HepG2 (cell line): ENCODE measurements around the gene AXIN1. TPM values are rescaled to one million over a fixed set of nuclear protein-coding genes. Genes with fewer than 3 reads are reported as not detected.

ENCODE experiments used
- FIP1L1 ChIP-seq: fragments of 200-400 bp; formaldehyde crosslinking; IDR thresholded peaks from 2 replicates; pipeline ENCODE4 v1.6.1; 2018; ENCODE audit warnings: low read depth, mild to moderate bottlenecking, low read length, moderate library complexity, borderline replicate concordance; ENCODE audit not compliant: insufficient read depth
- FOSL1 ChIP-seq: sonication (generic); formaldehyde crosslinking; IDR thresholded peaks from 2 replicates; pipeline ENCODE4 v1.9.0; 2021; ENCODE audit warnings: missing genetic modification reagents, borderline replicate concordance
- FOXC1 ChIP-seq: sonication (generic); formaldehyde crosslinking; IDR thresholded peaks from 2 replicates; pipeline ENCODE4 v1.8.0; 2022; ENCODE audit warnings: mild to moderate bottlenecking, missing genetic modification reagents, borderline replicate concordance
- HINFP ChIP-seq: sonication (generic); formaldehyde crosslinking; IDR thresholded peaks from 2 replicates; pipeline ENCODE4 v1.4.0; 2020; ENCODE audit warnings: low read depth, mild to moderate bottlenecking, missing genetic modification reagents
- MTF2 ChIP-seq: sonication (generic); formaldehyde crosslinking; IDR thresholded peaks from 2 replicates; pipeline ENCODE4 v1.5.0; 2020; ENCODE audit warnings: missing genetic modification reagents, borderline replicate concordance
- NFE2 ChIP-seq: sonication (generic); formaldehyde crosslinking; IDR thresholded peaks from 2 replicates; pipeline ENCODE4 v1.4.0; 2020; ENCODE audit warnings: missing genetic modification reagents
- PHF21A ChIP-seq: sonication (generic); formaldehyde crosslinking; IDR thresholded peaks from 2 replicates; pipeline ENCODE4 v1.5.0; 2020; ENCODE audit warnings: mild to moderate bottlenecking, missing genetic modification reagents
- POGK ChIP-seq: sonication (generic); formaldehyde crosslinking; conservative IDR thresholded peaks from 2 replicates; pipeline ENCODE4 v1.8.0; 2022; ENCODE audit warnings: mild to moderate bottlenecking, moderate library complexity, missing genetic modification reagents
- SNRNP70 ChIP-seq: fragments of 200-400 bp; formaldehyde crosslinking; IDR thresholded peaks from 2 replicates; pipeline ENCODE4 v1.6.1; 2017; ENCODE audit warnings: mild to moderate bottlenecking, low read depth, low read length, moderate library complexity
- TAF1 ChIP-seq: sonication (generic); formaldehyde crosslinking; IDR thresholded peaks from 2 replicates; pipeline ENCODE4 v1.4.0; 2020; ENCODE audit warnings: missing genetic modification reagents
- TCF12 ChIP-seq, 2 experiments: fragments of 450-650 bp in 1 of 2; sonication (generic) in 1 of 2; formaldehyde crosslinking in 1 of 2; IDR thresholded peaks; 2 replicates each; pipeline versions ENCODE4 v1.6.1 to v1.8.0; 2017 to 2022; ENCODE audit warnings: antibody characterized with exemption in 1 of 2, mild to moderate bottlenecking in 1 of 2, missing genetic modification reagents in 1 of 2, moderate library complexity in 1 of 2
- TEAD3 ChIP-seq: optimal IDR thresholded peaks from 2 replicates; pipeline ENCODE3; 2016; ENCODE audit warnings: borderline replicate concordance
- TFDP1 ChIP-seq: IDR thresholded peaks from 2 replicates; pipeline ENCODE4 v1.6.1; 2016; ENCODE audit warnings: missing compliant biosample characterization, missing genetic modification reagents, borderline replicate concordance
- YY1 ChIP-seq: IDR thresholded peaks from 2 replicates; pipeline ENCODE4 v1.6.1; 2011; ENCODE audit warnings: low read length, low read depth, moderate library complexity, mild to moderate bottlenecking; ENCODE audit not compliant: insufficient read depth, insufficient replicate concordance
- ZFP41 ChIP-seq: sonication (generic); formaldehyde crosslinking; IDR thresholded peaks from 2 replicates; pipeline ENCODE4 v1.4.0; 2020; ENCODE audit warnings: mild to moderate bottlenecking, missing genetic modification reagents, borderline replicate concordance
- ZMAT3 ChIP-seq: sonication (generic); formaldehyde crosslinking; conservative IDR thresholded peaks from 2 replicates; pipeline ENCODE4 v1.7.0; 2021; ENCODE audit warnings: missing genetic modification reagents
- ZNF101 ChIP-seq: sonication (generic); formaldehyde crosslinking; IDR thresholded peaks from 2 replicates; pipeline ENCODE4 v1.4.0; 2020; ENCODE audit warnings: mild to moderate bottlenecking, low read depth, missing genetic modification reagents, borderline replicate concordance
- ZNF333 ChIP-seq: sonication (generic); formaldehyde crosslinking; IDR thresholded peaks from 2 replicates; pipeline ENCODE4 v1.4.0; 2020; ENCODE audit warnings: mild to moderate bottlenecking, missing genetic modification reagents, borderline replicate concordance
- ZNF564 ChIP-seq: sonication (generic); formaldehyde crosslinking; IDR thresholded peaks from 2 replicates; pipeline ENCODE4 v1.8.1; 2023; ENCODE audit warnings: mild to moderate bottlenecking, missing genetic modification reagents
- ZNF850 ChIP-seq: sonication (generic); formaldehyde crosslinking; conservative IDR thresholded peaks from 2 replicates; pipeline ENCODE4 v1.9.0; 2021; ENCODE audit warnings: mild to moderate bottlenecking, missing genetic modification reagents
- ZSCAN9 ChIP-seq: IDR thresholded peaks from 2 replicates; pipeline ENCODE4 v1.6.1; 2016; ENCODE audit warnings: borderline replicate concordance
- polyA plus RNA-seq, 8 experiments: library from polyadenylated mRNA; depleted of rRNA in 3 of 8; stranded (reverse) in 7 of 8; unstranded in 1 of 8; fragments of >200 nt; fragmentation: Illumina TruSeq in 4 of 8; extraction: Trizol in 4 of 8; gene quantifications; 2 replicates each; pipeline versions ENCODE4 v1.2.1 to v1.2.3, GENCODE V29; 2011 to 2016; ENCODE audit warnings: low read depth in 4 of 8, missing spikeins in 1 of 8, mixed read lengths in 1 of 8; ENCODE audit not compliant: insufficient read depth in 1 of 8
- total RNA-seq, 5 experiments: library from RNA; depleted of rRNA; stranded (reverse); fragments of >200 nt; fragmentation: Illumina TruSeq; extraction: Trizol; gene quantifications; 2 replicates each; pipeline ENCODE4 v1.2.3, GENCODE V29; 2016; ENCODE audit warnings: low read depth in 1 of 5

The AXIN1 gene
- total and polyA plus RNA-seq, 2 of the 13 experiments (the other 11 are each of a cell fraction or from before 2014, with no cell fraction given), result 24.0 to 26.0 TPM

- TF ChIP-seq FOXC1 (peak; percentile 15; the same call in 1 of the 2 replicates), TCF12 (IDR thresholded peaks at IDR 0.05) (no peak), TCF12 (CRISPR knock-in tag; IDR thresholded peaks at IDR 0.05) (no peak), SNRNP70 (no peak), FOSL1 (no peak), PHF21A (CRISPR knock-in tag) (no peak; the same call in 1 of the 2 replicates), NFE2 (no peak), ZSCAN9 (CRISPR knock-in tag) (0 out of 2 replicates have a peak, but pooled peaks have one; percentile 16), ZMAT3 (peak; percentile 33), TAF1 (CRISPR knock-in tag) (peak; percentile 82), TFDP1 (peak; percentile 35; the same call in 1 of the 2 replicates), ZNF564 (CRISPR knock-in tag) (peak; percentile 81; the same call in 1 of the 2 replicates), HINFP (CRISPR knock-in tag) (peak; percentile 77; the same call in 1 of the 2 replicates), MTF2 (CRISPR knock-in tag) (0 out of 2 replicates have a peak, but pooled peaks have one; percentile 27), ZFP41 (CRISPR knock-in tag) (no peak), ZNF101 (no peak), POGK (peak; percentile 74), YY1 (peak; percentile 61), TEAD3 (peak; percentile 15), FIP1L1 (no peak), ZNF850 (CRISPR knock-in tag) (0 out of 2 replicates have a peak, but pooled peaks have one; percentile 45), ZNF333 (CRISPR knock-in tag) (peak; percentile 75; the same call in 1 of the 2 replicates)
Measured at GRCh38 chr16:401468-402348, 49.2 kb upstream of the AXIN1 start, which contains the start of gene DECR2 (continued).
